NCI-H524 treated with DMSO at 0.1 percent for 48 hours (cell line): ENCODE measurements around the gene SRGAP2C.
"Not testable (repeated sequence)": the region's sequence is repeated elsewhere in the genome, so short reads cannot be mapped to it uniquely, and the experiment has no call there.

Experiments
- DNase-seq: peaks from one replicate; lab custom pipeline; 2025; lab: John Stamatoyannopoulos, UW

SRGAP2C gene

GRCh38 chr1:121339611-121340010 lies 154.8 kb downstream of the SRGAP2C start:
- not testable (repeated sequence) for DNase-seq

DNA sequence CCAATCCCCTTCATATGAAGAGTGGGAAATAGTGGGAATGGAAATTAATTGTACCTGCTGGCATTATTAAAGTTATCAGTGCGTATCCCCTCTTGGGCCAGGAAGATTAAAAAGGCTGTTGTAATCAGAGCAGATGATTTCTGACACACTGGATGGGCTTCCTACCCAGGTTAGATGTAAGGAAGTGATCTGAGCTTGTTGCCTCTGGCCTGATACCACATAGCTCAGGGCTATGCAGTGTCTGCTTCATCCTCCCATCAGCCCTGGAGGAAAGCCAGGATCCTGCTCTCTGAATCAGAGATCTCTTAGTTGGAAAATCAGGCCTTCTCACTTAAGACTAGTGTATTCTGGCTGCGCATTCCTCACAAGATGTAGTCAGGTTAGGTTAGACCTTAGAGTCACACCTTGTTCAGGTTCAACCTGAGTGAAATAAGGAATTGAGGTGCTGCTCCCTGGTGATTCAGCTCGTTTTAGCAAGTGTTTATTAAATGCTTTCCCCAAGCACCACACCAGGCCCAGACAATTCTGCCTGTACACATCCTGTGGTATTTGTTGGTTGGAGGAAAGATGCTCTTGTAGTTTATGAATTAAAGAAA lies 158.6 kb downstream of the SRGAP2C start:
- not testable (repeated sequence) for DNase-seq

GRCh38 chr1:121344355-121344754 lies 159.6 kb downstream of the SRGAP2C start:
- not testable (repeated sequence) for DNase-seq

DNA sequence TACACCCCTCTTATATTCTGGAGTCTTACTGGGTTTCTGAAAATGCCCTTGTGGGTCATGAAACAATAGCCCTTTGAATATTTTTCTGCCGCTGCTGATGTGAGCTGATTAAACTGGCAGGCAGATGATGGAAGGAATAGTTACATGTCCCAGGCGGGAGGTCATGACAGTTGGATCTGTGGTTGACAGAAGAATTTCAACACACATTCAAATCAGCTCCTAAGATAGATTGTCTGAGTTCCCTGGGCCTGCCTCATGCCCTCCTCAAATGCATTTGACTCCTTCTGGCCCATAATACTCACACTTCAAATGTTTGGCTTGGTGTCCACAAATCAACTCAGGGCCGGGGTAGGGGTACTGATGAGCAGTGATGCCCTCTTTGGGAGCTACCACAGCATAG lies 161.9 kb downstream of the SRGAP2C start:
- not testable (repeated sequence) for DNase-seq

- not testable (repeated sequence) for DNase-seq
Measured at GRCh38 chr1:121347476-121347875, 162.7 kb downstream of the SRGAP2C start.

DNA sequence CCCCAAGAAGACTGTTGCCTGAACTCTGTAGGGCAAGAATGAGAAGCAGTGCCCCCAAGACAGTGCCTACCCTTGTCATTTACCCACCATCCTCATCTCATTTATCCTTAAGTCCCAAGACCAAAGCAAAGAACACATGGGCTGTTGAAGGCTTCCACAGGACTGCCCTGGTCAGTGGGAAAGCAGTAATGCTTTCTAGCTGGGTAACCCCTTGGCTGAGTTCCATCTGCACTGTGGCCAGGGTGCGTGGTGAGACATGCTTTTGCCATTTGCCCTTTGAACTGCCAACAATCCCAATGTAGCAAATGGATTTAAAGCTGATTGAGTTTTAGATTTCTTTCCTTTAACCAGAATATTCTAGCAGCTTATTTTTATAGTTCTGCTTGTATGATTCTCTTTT lies 163.3 kb downstream of the SRGAP2C start:
- not testable (repeated sequence) for DNase-seq

DNA sequence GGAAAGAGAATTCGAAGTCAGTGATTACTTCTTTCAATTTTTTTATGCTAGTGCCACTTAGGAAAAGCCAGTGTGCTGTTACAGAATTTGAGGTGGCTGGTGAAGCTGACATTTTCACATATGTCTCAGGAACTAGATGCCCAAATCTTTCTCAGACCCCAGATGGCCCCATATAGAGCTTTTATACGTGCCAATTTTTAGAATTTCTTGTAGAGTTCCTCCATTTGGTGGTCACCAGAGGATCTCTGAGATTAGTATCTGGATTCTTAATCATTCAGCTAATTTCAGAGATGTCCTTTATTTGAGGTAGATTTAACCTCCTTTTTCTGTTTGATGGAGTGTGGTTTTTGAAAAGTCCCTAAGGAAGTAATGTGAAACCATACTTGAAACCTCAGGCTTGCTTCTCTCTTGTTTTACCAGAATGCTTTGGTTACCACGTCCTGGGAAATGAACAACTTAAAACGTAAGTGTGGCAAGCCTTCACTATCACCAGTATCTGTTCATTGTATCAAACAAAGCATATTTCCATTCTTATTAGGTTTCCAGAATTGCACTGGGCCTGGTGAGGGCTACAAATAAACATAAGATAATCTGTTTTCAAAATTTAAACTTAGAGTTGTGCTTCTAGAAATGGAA lies 164.7 kb downstream of the SRGAP2C start:
- not testable (repeated sequence) for DNase-seq

GRCh38 chr1:121355711-121356420 lies 171.1 kb downstream of the SRGAP2C start:
- DNase-seq: not testable (repeated sequence)

GRCh38 chr1:121356819-121357218 lies 172.0 kb downstream of the SRGAP2C start:
- DNase-seq: not testable (repeated sequence)

- DNase-seq: not testable (repeated sequence)
Measured at GRCh38 chr1:121360531-121360930, 175.8 kb downstream of the SRGAP2C start.

DNA sequence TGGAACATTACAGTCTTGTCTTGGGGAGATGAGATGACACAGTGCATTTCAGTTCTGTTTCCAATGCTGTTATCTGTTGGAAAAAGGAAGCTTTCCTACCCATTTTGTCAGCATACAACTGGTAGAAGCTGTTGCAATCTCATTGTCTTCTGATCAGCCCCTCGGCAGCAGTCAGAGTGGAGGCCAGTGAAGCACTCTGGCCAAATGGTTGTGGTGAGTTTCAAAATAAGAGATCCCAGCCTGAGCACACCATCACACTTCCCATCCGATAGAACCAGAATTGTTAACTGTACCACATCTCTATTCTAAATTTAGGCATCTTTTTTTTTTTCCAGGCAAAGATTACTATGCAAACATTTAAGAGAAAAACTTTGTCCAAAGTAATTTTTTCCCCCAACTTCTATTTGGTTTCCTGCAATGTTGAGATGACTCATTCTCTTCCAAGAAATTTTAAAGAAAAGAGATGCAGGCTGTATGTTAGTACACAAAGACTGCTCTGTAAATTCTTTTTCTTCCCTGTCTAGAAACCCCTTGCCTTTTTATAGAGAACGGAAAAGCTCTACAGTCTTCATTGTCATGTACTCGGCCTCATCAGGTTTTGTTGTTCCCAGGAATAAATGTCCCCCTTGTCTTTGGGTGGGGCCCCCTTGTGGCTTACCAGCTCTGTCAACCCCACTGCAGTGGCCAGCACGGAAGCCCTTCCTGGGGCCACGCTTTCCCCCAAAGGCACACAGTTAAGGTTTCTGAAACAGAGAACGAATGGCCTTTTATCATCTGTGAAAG lies 176.9 kb downstream of the SRGAP2C start:
- not testable (repeated sequence) for DNase-seq

GRCh38 chr1:121362234-121362883 lies 177.6 kb downstream of the SRGAP2C start:
- not testable (repeated sequence) for DNase-seq

DNA sequence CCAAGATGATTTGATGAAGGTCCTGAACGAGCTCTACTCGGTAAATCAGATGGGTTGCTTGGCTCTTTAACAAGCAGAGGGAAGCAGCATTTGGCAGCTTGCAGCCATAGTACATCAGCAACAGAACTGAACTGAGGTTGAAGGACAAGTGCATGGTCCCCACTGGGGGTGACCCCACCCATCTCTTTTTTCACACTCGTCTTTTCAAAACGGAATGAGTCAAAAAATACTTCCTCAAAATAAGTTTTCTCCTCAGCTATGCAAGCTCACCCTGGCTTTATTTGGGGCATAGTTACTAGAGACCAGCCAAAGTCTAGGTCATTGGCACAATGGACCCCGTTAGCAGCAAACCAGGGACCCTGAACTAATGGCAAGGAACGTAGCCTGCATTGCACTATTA lies 180.5 kb downstream of the SRGAP2C start:
- DNase-seq: not testable (repeated sequence)

- not testable (repeated sequence) for DNase-seq
Measured at GRCh38 chr1:121365723-121366122, 180.9 kb downstream of the SRGAP2C start.

- not testable (repeated sequence) for DNase-seq
Measured at GRCh38 chr1:121366171-121366570, 181.4 kb downstream of the SRGAP2C start.

DNA sequence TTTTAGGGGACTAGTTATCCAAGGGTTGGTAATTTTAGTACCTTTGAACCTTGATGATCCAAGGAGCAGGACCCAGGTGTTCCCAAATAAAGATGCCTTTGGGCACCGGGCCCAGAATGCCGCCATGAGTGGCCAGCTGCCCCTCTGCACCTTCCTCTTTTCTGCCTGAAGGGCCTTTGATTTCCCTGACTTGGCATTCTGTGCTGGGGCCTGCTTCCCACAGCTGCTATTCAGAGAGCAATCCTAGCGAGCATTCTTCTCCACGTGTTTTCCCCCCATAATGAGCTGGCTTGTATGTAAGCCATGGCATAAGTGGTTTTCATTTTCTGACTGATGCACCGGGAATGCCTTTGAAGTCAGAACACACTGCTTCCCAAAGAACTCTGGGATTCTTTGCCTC lies 184.1 kb downstream of the SRGAP2C start:
- DNase-seq: not testable (repeated sequence)

DNA sequence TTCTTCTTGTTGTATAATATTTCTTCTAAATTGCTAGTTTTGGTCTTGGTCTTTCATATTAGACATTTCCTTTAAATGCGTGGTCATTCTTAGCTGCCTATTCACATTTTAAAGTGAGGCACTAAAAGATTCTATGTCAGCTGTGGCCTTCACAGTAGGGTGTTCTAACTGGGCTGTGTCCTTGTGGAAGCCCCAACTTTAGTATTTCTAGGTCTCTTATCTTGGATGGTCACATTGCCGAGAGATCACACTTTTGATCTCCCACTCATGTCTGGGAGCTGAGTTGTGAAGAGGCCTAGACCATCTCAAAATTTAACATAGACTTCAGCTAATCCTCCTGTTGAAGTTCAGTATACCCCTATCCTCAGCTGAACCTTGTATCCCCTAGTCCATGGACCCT lies 185.2 kb downstream of the SRGAP2C start:
- DNase-seq: not testable (repeated sequence)

DNA sequence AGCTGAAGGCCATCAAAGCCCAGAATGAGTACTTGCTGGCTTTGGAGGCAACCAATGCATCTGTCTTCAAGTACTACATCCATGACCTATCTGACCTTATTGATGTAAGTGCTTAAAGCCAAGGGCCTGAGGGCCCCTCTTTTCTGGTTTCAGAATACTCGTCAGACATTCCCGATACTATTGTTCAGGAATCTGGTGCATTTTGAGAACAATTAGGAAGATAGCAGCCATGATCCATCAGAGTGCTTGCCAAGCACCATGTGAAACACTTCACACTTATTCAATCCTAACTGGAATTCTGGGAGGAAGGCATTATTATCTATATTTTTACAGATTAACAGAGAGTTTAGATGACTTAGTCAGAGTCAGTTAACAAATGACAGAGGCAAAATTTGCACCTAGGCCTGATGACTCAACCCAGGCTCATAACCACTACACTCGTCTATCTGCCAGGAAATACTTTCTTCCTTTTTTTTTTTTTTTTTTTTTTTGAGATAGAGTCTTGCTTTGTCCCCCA lies 190.1 kb downstream of the SRGAP2C start:
- DNase-seq: not testable (repeated sequence)

DNA sequence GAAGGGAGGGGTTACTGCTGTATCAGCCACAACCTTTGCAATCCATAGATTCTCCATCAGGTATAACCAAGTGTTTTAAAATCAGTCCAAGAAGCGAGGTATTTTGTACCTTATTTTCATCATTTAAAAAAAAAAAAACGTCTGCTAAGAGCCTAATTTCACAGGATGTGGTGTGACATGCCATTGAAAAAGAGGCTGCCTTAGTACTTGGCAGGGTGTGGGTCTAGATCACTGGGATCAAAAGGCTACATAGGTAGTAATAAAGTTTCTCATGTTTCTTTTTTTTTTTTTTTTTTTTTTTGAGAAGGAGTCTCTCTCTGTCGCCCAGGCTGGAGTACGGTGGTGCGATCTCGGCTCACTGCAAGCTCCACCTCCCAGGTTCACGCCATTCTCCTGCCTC lies 192.2 kb downstream of the SRGAP2C start:
- DNase-seq: not testable (repeated sequence)

- not testable (repeated sequence) for DNase-seq
Measured at GRCh38 chr1:121378757-121379156, 194.0 kb downstream of the SRGAP2C start.

GRCh38 chr1:121384754-121385153 lies 200.0 kb downstream of the SRGAP2C start:
- not testable (repeated sequence) for DNase-seq
